HEK293 (cell line): ENCODE measurements around the gene TYRO3.

Experiments used
- KLF9 ChIP-seq: fragments of 450-650 bp; formaldehyde crosslinking; IDR thresholded peaks from 2 replicates; pipeline ENCODE4 v1.5.1; 2016; ENCODE audit warnings: missing biosample characterization, missing genetic modification characterization, low read depth
- PRDM2 ChIP-seq: fragments of 450-650 bp; formaldehyde crosslinking; IDR thresholded peaks from 2 replicates; pipeline ENCODE4 v1.5.1; 2016; ENCODE audit warnings: missing biosample characterization, missing genetic modification characterization, borderline replicate concordance
- REPIN1 ChIP-seq: fragments of 450-650 bp; formaldehyde crosslinking; IDR thresholded peaks from 2 replicates; pipeline ENCODE4 v1.5.1; 2017; ENCODE audit warnings: missing biosample characterization, missing genetic modification characterization, low read depth
- REST ChIP-seq: fragments of 450-650 bp; formaldehyde crosslinking; IDR thresholded peaks from 2 replicates; pipeline ENCODE4 v1.5.1; 2016; ENCODE audit warnings: missing biosample characterization, missing genetic modification characterization
- ZBTB20 ChIP-seq: fragments of 450-650 bp; formaldehyde crosslinking; IDR thresholded peaks from 2 replicates; pipeline ENCODE4 v1.5.1; 2016; ENCODE audit warnings: missing biosample characterization, missing genetic modification characterization
- ZNF146 ChIP-seq: fragments of 450-650 bp; formaldehyde crosslinking; IDR thresholded peaks from 2 replicates; pipeline ENCODE4 v1.5.1; 2016; ENCODE audit warnings: missing biosample characterization, missing genetic modification characterization
- ZNF677 ChIP-seq: fragments of 450-650 bp; IDR thresholded peaks from 2 replicates; pipeline ENCODE4 v1.5.0; 2018; ENCODE audit warnings: missing biosample characterization, mild to moderate bottlenecking, missing genetic modification characterization, moderate library complexity
- ZNF707 ChIP-seq: fragments of 450-650 bp; formaldehyde crosslinking; IDR thresholded peaks from 2 replicates; pipeline ENCODE4 v1.5.1; 2016; ENCODE audit warnings: missing biosample characterization, missing genetic modification characterization
- ZNF776 ChIP-seq: fragments of 450-650 bp; formaldehyde crosslinking; IDR thresholded peaks from 2 replicates; pipeline ENCODE4 v1.5.0; 2017; ENCODE audit warnings: missing biosample characterization, missing genetic modification characterization, borderline replicate concordance
- ZNF792 ChIP-seq: fragments of 450-650 bp; formaldehyde crosslinking; IDR thresholded peaks from 2 replicates; pipeline ENCODE4 v1.5.1; 2016; ENCODE audit warnings: missing biosample characterization, missing genetic modification characterization
- TF ChIP-seq, protein P1 (sequence below): fragments of 450-650 bp; formaldehyde crosslinking; IDR thresholded peaks from 2 replicates; pipeline ENCODE4 v1.5.1; 2016; ENCODE audit warnings: missing biosample characterization, missing genetic modification characterization

DNA sequence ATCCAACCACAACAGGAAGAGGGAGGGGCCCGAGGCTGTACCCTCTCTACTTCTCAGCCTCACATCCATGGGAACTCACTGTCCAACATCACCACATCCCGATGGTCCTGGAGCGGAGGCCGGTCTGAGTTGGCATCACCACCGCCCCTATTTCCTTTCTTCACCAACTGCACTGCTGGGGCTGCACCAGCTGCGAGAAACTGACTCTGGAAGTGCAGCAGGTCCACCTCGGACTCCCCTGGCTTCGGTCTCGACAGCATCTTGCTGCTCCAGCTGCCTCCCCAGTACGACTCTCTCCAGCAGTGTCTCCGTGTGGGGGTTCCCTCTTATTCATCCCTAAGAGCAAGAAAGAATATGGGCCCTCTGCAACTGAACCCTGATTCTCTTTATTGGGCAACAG lies 22.1 kb upstream of the TYRO3 start:
- no peak for TF ChIP-seq ZNF776 (tag by site-specific recombination)
- TF ChIP-seq ZNF146 = no peak
- TF ChIP-seq, protein P1, sequence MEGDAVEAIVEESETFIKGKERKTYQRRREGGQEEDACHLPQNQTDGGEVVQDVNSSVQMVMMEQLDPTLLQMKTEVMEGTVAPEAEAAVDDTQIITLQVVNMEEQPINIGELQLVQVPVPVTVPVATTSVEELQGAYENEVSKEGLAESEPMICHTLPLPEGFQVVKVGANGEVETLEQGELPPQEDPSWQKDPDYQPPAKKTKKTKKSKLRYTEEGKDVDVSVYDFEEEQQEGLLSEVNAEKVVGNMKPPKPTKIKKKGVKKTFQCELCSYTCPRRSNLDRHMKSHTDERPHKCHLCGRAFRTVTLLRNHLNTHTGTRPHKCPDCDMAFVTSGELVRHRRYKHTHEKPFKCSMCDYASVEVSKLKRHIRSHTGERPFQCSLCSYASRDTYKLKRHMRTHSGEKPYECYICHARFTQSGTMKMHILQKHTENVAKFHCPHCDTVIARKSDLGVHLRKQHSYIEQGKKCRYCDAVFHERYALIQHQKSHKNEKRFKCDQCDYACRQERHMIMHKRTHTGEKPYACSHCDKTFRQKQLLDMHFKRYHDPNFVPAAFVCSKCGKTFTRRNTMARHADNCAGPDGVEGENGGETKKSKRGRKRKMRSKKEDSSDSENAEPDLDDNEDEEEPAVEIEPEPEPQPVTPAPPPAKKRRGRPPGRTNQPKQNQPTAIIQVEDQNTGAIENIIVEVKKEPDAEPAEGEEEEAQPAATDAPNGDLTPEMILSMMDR (tag by site-specific recombination) = no peak
- no peak for TF ChIP-seq REPIN1 (tag by site-specific recombination)
- no peak for TF ChIP-seq ZBTB20 (tag by site-specific recombination)
- no peak for TF ChIP-seq KLF9 (tag by site-specific recombination)
- TF ChIP-seq ZNF792 (tag by site-specific recombination) = no peak
- no peak for TF ChIP-seq PRDM2 (tag by site-specific recombination)
- no peak for TF ChIP-seq ZNF707 (tag by site-specific recombination)
- no peak for TF ChIP-seq REST
- no peak for TF ChIP-seq ZNF677 (tag by site-specific recombination)
